GM10248 (cell line): Measurements from ENCODE around the gene KISS1R.
"Not testable (repeated sequence)": the region's sequence is repeated elsewhere in the genome, so short reads cannot be mapped to it uniquely, and the experiment has no call there.

Experiments
- CTCF ChIA-PET: fragments of 300-600 bp; sonication (Branson Sonifier 250); formaldehyde crosslinking; extraction: SDS; loops from one replicate; lab custom pipeline; 2021; ENCODE audit warnings: antibody characterized with exemption; lab: Yijun Ruan, JAX
- POLR2A ChIA-PET: fragments of 350-650 bp; sonication (Branson Sonifier 250); formaldehyde crosslinking; extraction: SDS; loops from one replicate; lab custom pipeline; 2020; ENCODE audit warnings: antibody characterized with exemption; lab: Yijun Ruan, JAX
- DNase-seq: peaks from one replicate; pipeline ENCODE4 v3.0.0; 2012; ENCODE audit errors: extremely low spot score
- CTCF ChIP-seq: IDR thresholded peaks from 2 replicates; pipeline ENCODE4 v1.5.1; 2012; ENCODE audit warnings: mild to moderate bottlenecking, low read depth; ENCODE audit errors: extremely low read depth, missing control alignments, control extremely low read depth

Gene KISS1R

GRCh38 chr19:875265-875879 is 41.8 kb upstream of the KISS1R start:
- CTCF ChIA-PET = interaction anchor here (4.3 kb wide), 1 partner anchor 11 kb away, joined by 23 read pairs; no protein-coding TSS in a partner anchor
- POLR2A ChIA-PET = interaction anchor here (0.5 kb wide), 1 partner anchor 27 kb away, joined by 3 read pairs; no protein-coding TSS in a partner anchor
- no peak for DNase-seq
- no peak for TF ChIP-seq CTCF

GRCh38 chr19:876089-876488 is 41.0 kb upstream of the KISS1R start:
- no peak for TF ChIP-seq CTCF
- no peak for DNase-seq
- CTCF ChIA-PET = interaction anchor here (4.3 kb wide), 1 partner anchor 12 kb away, joined by 23 read pairs; no protein-coding TSS in a partner anchor
- POLR2A ChIA-PET = interaction anchor here (0.5 kb wide), 1 partner anchor 26 kb away, joined by 3 read pairs; no protein-coding TSS in a partner anchor

GRCh38 chr19:876780-877314 is 40.3 kb upstream of the KISS1R start:
- DNase-seq = no peak
- POLR2A ChIA-PET = no interaction called here
- TF ChIP-seq CTCF = no peak
- CTCF ChIA-PET = interaction anchor here (1.2 to 2.4 kb wide), 2 partner anchors 12 to 14 kb away, joined by 3 to 12 read pairs; no protein-coding TSS in a partner anchor

- DNase-seq = not testable (repeated sequence)
- CTCF ChIA-PET = interaction anchor here (0.8 to 2.4 kb wide), 6 partner anchors 9 to 36 kb away, joined by 3 to 12 read pairs (median 4); partner anchors contain the start of genes MED16 and RNU6-9
Observed at GRCh38 chr19:877992-878660, 39.0 kb upstream of the KISS1R start.

GRCh38 chr19:878751-879561 is 38.2 kb upstream of the KISS1R start:
- DNase-seq = not testable (repeated sequence)
- ChIA-PET POLR2A (interaction anchor here (0.6 to 0.7 kb wide), 3 partner anchors 80 to 457 kb away, joined by 3 to 4 read pairs (median 3); no protein-coding TSS in a partner anchor), CTCF (interaction anchor here (0.8 to 2.4 kb wide), 8 partner anchors 10 to 90 kb away, joined by 3 to 12 read pairs (median 4); partner anchors contain the start of genes MED16 and RNU6-9)

More at GRCh38 chr19:877992-878660, 39.0 kb upstream of the KISS1R start:
- POLR2A ChIA-PET = interaction anchor here (0.6 to 0.7 kb wide), 4 partner anchors 12 to 458 kb away, joined by 3 to 4 read pairs (median 3); no protein-coding TSS in a partner anchor

GRCh38 chr19:879711-880438 is 37.3 kb upstream of the KISS1R start:
- DNase-seq = no peak
- CTCF ChIA-PET = interaction anchor here (1.0 to 1.7 kb wide), 5 partner anchors 13 to 90 kb away, joined by 3 to 7 read pairs (median 4); partner anchors contain the start of genes MED16 and RNU6-9
- POLR2A ChIA-PET = no interaction called here
- TF ChIP-seq CTCF = no peak
